ENCODE results near the gene ADAM11. TPM values are rescaled to one million over a fixed set of nuclear protein-coding genes. Genes with fewer than 3 reads are reported as not detected.

ADAM11 gene
- total RNA-seq, 2 donors from 2014 or later, result 1.9 to 3.5 TPM

- Histone ChIP-seq H3K9ac (ENCODE audit: extremely low read depth, low read length, poor library complexity, severe bottlenecking) (peak overlapping the region; percentile 15), H3K4me1 (ENCODE audit: control insufficient read depth, insufficient read depth, low read length) (peaks cover 4% of the 10 kb centered on the region), H3K9me3 (ENCODE audit: control insufficient read depth, low read length) (no peaks in the 10 kb centered on the region), H3K27me3 (ENCODE audit: control insufficient read depth, insufficient read depth, low read length, poor library complexity, severe bottlenecking) (peaks cover 16% of the 10 kb centered on the region), H3K36me3 (ENCODE audit: control insufficient read depth, insufficient read depth, low read length) (no peaks in the 10 kb centered on the region), H3K4me3 (ENCODE audit: low read length) (peak overlapping the region; percentile 69), H3K27ac (ENCODE audit: low read depth, low read length) (no peak overlapping the region)
- Mint-ChIP-seq H3K4me1 (peaks cover 8% of the 10 kb centered on the region), H3K27ac (peak overlapping the region; percentile 61), H3K4me3 (peak overlapping the region; percentile 51), H3K36me3 (ENCODE audit: low read depth) (no peaks in the 10 kb centered on the region), H3K27me3 (ENCODE audit: insufficient read depth) (peaks cover 32% of the 10 kb centered on the region), H3K9me3 (no peaks in the 10 kb centered on the region)
- WGBS, 2 experiments (ENCODE audit: insufficient coverage in 1 of 2, insufficient read length in 1 of 2), result 39 to 52% methylated on average over 11 to 36 of the region's 36 CpGs
- DNase-seq, result peak; percentile 96
- TF ChIP-seq CTCF (conservative IDR thresholded peaks at IDR 0.05), result peak; percentile 93
Measured at GRCh38 chr17:44779211-44780025, 20.6 kb downstream of the ADAM11 start.

GRCh38 chr17:44780161-44780560 lies 21.4 kb downstream of the ADAM11 start:
- 91 to 94% methylated on average over 12 of the region's 12 CpGs for WGBS, 2 experiments (ENCODE audit: insufficient coverage in 1 of 2, insufficient read length in 1 of 2)
- Histone ChIP-seq H3K36me3 (ENCODE audit: control insufficient read depth, insufficient read depth, low read length) (no peaks in the 10 kb centered on the region), H3K9me3 (ENCODE audit: control insufficient read depth, low read length) (no peaks in the 10 kb centered on the region), H3K27ac (ENCODE audit: low read depth, low read length) (no peak overlapping the region), H3K9ac (ENCODE audit: extremely low read depth, low read length, poor library complexity, severe bottlenecking) (no peak overlapping the region), H3K4me1 (ENCODE audit: control insufficient read depth, insufficient read depth, low read length) (peaks cover 4% of the 10 kb centered on the region), H3K4me3 (ENCODE audit: low read length) (no peak overlapping the region), H3K27me3 (ENCODE audit: control insufficient read depth, insufficient read depth, low read length, poor library complexity, severe bottlenecking) (peaks cover 16% of the 10 kb centered on the region)
- TF ChIP-seq CTCF (conservative IDR thresholded peaks at IDR 0.05), result no peak
- Mint-ChIP-seq H3K36me3 (ENCODE audit: low read depth) (no peaks in the 10 kb centered on the region), H3K27me3 (ENCODE audit: insufficient read depth) (peaks cover 29% of the 10 kb centered on the region), H3K9me3 (no peaks in the 10 kb centered on the region), H3K27ac (no peak overlapping the region), H3K4me3 (no peak overlapping the region), H3K4me1 (peaks cover 8% of the 10 kb centered on the region)
- peak; percentile 44 for DNase-seq

- Mint-ChIP-seq H3K27ac (no peak overlapping the region), H3K4me1 (peaks cover 8% of the 10 kb centered on the region), H3K36me3 (ENCODE audit: low read depth) (no peaks in the 10 kb centered on the region), H3K4me3 (no peak overlapping the region), H3K9me3 (no peaks in the 10 kb centered on the region), H3K27me3 (ENCODE audit: insufficient read depth) (peaks cover 27% of the 10 kb centered on the region)
- H3K9me3 ChIP-seq (ENCODE audit: control insufficient read depth, low read length), result no peaks in the 10 kb centered on the region
- peak; percentile 51 for DNase-seq
- no peak overlapping the region for H3K27ac ChIP-seq (ENCODE audit: low read depth, low read length)
- 91 to 97% methylated on average over 12 to 14 of the region's 14 CpGs for WGBS, 2 experiments (ENCODE audit: insufficient coverage in 1 of 2, insufficient read length in 1 of 2)
- H3K36me3 ChIP-seq (ENCODE audit: control insufficient read depth, insufficient read depth, low read length), result no peaks in the 10 kb centered on the region
- H3K4me3 ChIP-seq (ENCODE audit: low read length), result no peak overlapping the region
- peaks cover 15% of the 10 kb centered on the region for H3K27me3 ChIP-seq (ENCODE audit: control insufficient read depth, insufficient read depth, low read length, poor library complexity, severe bottlenecking)
- peaks cover 4% of the 10 kb centered on the region for H3K4me1 ChIP-seq (ENCODE audit: control insufficient read depth, insufficient read depth, low read length)
- TF ChIP-seq CTCF (conservative IDR thresholded peaks at IDR 0.05), result no peak
- H3K9ac ChIP-seq (ENCODE audit: extremely low read depth, low read length, poor library complexity, severe bottlenecking), result no peak overlapping the region
Measured at GRCh38 chr17:44780845-44781480, 22.2 kb downstream of the ADAM11 start.
